IPS DF 4.7 (cell line): Measurements from ENCODE around the gene FAM13A.

ENCODE experiments used
- DNase-seq: peaks from one replicate; pipeline ENCODE4 v3.0.0-alpha.2; 2013; ENCODE audit warnings: low spot score; ENCODE audit errors: extremely low read depth

Gene FAM13A

GRCh38 chr4:88788895-88789294 is 268.1 kb downstream of the FAM13A start:
- no peak for DNase-seq

GRCh38 chr4:88788424-88788823 is 268.6 kb downstream of the FAM13A start:
- no peak for DNase-seq

DNA sequence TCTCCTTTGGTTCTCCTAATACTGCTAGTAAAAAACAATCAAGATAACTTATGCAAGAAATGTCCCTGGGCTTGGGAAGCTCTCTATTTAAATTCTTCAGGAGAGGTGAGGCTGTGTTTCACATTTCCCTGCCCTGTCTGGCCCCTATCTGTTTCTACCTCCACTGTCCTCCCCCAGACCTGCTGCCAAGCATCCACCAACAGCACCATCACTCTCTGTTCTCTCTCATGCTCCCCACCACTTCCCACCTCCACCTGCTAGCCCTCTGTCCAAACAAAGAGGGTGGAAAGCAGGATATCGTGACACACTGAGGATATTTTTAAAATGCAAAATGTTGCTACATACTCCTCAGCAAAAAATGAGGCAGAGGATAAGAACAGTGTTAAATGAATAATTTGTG is 271.0 kb downstream of the FAM13A start:
- DNase-seq, result no peak

DNA sequence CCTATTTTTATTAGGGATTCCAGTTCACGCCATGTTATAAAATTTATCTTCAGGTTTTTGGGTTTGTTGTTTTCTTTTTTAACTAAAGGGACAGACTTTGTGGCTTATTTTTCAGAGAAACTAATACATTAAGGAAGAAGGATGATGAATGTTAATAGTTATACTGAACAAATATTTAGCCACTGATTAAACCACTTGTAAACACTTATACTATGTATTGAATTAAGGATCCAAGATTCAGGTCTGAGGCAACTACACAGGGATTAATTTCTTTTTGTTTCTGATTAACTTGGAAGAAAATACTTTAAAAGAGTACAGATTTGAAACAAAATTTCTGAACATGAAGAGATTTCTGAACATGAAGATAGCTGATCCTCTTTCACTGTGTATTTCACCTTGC is 276.6 kb downstream of the FAM13A start:
- no peak for DNase-seq

GRCh38 chr4:88779431-88779830 is 277.6 kb downstream of the FAM13A start:
- no peak for DNase-seq

- DNase-seq, result no peak
These were observed 281.5 kb downstream of the FAM13A start for GRCh38 chr4:88775529-88775928.

DNA sequence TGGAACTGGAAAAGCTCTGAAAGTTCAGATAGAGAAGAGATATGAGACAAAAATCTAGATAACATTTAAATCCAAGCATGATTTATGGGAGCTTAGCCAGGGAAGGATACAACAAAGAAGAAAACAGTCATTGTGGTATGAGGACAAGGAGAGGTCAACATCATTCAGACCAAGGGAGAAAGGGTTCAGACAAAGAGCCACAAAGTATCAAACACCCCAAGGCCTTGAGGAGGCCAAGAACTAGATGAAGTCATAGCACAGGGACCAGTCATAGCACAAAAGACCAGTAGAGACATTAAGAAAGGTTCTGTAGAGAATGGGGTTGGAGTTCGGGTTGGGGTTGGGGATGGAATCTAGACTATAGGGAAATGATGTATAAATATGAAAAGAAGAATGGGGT is 282.0 kb downstream of the FAM13A start:
- no peak for DNase-seq

GRCh38 chr4:88771883-88772450 is 285.0 kb downstream of the FAM13A start:
- DNase-seq, result no peak

- no peak for DNase-seq
These were observed 291.3 kb downstream of the FAM13A start for GRCh38 chr4:88765729-88766128.

DNA sequence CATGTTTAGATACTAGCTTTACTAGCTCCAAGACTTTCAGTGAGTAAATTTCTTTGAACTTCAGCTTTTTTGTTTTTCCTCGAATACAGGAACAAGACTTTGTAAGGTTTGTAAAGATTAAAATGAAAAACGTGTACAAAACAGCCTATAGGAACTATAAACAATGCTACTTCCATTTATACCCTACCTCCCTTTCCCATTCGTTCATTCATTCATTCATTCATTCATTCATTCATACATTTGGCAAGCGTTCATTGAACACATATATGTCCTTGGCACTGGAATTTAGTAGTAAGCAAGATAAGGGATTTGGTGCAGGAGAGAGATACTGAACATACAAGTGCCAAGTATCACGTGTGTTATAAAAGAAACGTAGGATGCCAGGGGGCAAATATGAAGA is 293.9 kb downstream of the FAM13A start:
- DNase-seq, result no peak

DNA sequence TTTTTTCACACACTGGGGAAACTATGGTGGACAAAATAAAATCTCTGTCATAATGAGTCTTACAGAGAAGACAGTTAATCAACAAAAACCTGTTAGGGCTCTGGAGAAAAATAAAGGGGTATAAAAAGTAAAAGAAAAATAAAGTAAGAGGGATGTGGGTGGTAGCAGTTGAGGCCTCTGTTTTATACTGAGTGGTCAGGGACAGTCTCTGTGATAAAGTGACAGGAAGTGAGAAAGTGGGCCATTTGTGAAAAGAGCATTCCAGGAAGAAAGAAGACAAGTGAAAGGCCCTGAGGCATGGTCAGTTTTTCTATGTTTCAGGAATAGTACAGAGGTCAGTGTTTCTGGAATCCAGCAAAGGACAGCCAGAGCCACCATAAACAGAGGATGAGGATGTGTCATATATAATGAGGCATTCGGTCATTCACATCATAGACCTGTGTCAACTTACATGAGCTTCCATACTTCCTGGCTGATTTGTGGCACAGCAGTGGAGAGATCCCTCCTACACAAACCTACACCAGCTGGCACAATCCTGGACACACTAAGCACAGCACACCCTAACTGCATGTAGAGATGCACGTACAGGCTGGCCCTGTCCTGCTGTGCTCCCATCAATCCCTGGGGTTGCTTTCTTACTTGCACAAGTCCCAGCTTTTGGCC is 295.0 kb downstream of the FAM13A start:
- no peak for DNase-seq

DNA sequence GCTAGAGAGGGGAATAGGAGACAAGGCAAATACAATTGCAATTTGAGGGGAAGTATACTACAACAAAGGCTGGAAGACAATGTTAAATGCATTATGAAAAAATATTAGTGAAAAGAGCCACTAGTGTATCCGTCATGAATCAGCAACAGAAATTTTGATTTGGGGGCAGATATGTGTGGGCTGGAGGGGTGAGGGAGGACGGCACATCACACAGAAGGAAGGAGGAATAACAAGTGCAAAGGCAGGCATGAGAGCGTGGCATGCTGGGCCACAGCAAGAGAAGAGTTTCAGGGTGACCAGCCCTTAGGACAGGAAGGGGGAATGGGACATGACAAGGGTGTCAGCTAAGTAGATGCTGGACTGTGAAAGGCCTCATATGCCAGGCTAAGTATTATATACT is 295.6 kb downstream of the FAM13A start:
- no peak for DNase-seq

DNA sequence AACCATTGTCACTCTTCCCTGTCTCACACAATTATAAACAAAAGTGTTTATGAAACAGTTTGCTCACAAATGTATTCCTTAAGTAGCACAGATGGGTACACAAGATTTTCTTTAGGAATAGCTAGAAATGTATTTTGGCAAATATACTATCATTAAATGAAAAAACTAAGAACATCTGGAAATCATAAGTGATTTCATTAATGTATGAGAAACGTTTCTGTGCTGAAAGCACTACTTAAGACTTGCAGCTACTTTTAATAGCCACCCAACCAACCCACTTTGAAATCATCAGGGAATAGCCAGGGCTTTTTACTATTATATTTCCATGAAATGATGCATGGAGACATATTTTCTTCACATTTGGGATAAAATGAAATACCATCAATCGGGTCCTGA is 297.1 kb downstream of the FAM13A start:
- DNase-seq, result no peak

DNA sequence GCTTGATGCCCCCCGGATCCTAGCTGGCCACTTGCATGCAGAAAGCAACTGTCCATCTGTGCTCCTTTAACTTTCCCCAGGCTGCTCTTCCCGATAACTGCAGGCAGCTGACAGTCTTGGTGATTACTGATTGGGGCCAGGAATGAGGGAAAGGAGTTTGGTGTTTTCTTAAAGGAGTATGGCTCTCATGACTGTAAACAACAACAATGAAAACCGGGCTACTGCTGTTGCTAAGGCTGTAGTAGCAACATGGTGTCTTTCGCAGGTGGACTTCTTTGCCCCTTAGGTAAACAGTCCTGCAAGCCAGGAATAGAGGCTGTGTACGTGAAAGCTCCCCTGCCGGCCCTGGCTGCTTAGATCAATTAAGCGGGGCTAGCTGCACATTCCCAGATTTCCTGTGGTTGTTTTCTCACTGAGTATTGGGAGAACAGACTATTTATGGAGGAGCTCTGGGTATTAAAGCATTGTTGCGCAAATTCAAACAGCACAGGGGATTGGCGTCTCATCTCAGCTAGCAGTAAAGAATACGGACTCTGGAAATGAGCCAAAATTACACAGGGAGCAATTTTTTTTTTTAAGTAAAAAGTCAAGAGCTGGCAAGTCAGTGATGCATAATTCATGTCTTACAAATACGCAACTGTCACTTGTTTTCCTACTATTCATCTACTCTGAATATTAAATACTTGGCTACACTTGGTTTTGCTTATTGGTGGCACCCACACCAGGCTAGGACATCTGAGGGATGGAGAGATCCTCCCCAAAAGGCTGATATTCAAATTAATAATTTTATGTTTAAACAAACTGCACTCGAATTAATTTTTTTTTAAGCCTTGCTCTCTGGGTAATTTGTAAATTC is 297.7 kb downstream of the FAM13A start:
- no peak for DNase-seq

- DNase-seq, result no peak
These were observed 298.7 kb downstream of the FAM13A start for GRCh38 chr4:88758264-88758663.

DNA sequence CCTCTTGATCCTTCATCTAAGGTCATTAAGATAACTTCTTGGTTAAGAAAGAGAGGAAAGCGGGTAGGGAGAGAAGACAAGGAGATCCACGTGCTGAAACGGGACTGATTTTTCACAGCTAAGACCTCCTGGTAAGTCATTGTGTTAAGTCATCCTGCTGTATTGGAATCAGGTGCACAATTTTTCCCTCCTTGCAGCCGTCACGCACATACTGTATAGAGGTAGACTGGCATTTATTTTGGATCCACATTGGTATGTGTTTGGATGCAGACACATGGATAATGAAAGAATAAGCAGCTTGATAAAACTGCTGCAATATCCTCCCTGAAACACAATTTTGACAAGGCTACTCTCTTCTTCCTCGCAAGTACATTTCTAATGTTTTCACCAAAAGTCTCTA is 299.2 kb downstream of the FAM13A start:
- DNase-seq, result no peak

DNA sequence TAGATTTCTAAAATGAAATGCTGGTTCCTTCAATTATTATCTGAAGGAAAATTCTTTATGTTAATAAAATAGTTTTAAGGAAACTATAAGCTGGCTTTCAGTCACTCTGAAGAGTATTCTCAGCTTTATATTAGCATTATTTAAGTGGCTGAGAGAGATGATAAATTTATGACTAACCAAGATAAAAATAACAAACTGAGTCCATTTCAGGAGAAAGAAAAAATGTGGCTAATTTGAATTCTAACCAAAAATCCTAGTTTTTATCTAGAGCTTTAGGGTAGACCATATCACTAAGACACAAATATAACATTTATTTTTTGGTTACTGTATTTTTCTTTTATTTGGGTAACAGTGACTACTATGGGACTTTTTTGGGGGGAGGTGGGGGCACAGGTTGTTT is 299.9 kb downstream of the FAM13A start:
- DNase-seq, result no peak

GRCh38 chr4:88756149-88756548 is 300.8 kb downstream of the FAM13A start:
- no peak for DNase-seq

DNA sequence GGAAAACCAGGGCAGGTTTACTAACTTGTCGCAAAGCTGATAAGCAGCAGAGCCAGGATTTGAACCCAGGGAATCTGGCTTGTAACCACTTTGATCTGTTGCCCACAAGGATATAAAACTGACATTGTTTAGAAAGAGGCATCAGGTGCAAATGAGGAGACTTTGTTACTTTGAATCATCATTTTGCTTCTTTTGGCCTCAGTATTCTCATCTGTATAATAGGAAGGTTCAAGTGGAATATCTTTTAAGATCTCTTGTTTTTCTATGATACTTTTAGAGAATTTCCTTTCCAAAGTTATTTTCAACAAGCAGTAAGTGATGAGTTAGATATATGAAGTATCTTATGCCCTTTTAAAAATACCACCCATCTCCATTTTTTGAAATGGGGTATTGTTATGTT is 301.5 kb downstream of the FAM13A start:
- no peak for DNase-seq

- DNase-seq, result no peak
These were observed 302.2 kb downstream of the FAM13A start for GRCh38 chr4:88754796-88755195.

DNA sequence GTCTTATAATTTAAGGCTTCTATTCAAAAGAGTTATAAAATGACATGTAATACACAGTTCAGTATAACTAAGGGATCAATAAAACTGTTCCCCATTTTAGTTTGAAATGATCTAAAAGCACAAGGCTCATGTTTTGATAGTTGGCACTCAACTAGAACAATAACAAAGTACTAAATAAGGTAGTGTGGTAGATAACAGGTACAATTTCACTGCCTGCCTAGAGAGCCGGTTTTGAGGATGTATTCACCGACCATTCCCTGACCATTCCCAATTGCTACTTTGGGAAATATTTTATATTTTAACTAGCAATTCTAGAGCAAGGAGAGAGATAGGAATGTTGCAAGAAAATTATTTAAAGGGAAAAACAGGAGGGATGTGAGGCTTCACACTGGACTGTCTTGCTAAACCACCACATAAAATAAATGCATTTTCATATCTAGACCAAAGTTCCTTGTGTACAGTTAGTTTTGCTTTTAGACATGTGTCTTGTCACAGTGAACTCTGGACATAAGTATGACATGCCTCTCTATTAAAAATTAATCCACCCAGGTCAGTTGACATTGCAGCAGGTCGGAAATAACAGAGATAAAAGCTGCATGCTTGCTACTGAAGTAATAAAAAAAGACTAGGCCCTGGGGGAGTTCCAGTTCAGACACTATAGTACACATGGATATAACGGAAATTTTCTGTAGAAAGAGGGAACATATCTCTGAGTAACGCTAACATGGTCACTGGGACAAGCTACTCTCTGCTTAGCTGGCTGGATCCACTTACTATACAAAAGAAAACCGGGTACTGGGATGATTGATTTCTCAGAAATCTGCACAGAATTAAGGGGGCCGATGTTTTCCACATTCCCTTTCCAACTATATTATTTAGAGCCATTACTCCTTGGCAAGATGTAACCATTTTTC is 303.1 kb downstream of the FAM13A start:
- DNase-seq, result no peak

- DNase-seq, result no peak
These were observed 304.2 kb downstream of the FAM13A start for GRCh38 chr4:88752754-88753153.
